Rectal smooth muscle tissue (tissue), 1 donor: Measurements from ENCODE around the gene NLRP3.

Source experiments
- H3K27ac ChIP-seq: one replicate; pipeline ENCODE4 v1.7.0; 2013; ENCODE audit warnings: low read depth, low read length, inconsistent platforms
- H3K27me3 ChIP-seq: one replicate; pipeline ENCODE4 v1.7.0; 2013; ENCODE audit warnings: low read length; ENCODE audit not compliant: control insufficient read depth, insufficient read depth
- H3K36me3 ChIP-seq: one replicate; pipeline ENCODE4 v1.7.0; 2013; ENCODE audit warnings: low read length; ENCODE audit not compliant: control insufficient read depth, insufficient read depth
- H3K4me1 ChIP-seq: one replicate; pipeline ENCODE4 v1.7.0; 2013; ENCODE audit warnings: low read length; ENCODE audit not compliant: control insufficient read depth, insufficient read depth
- H3K4me3 ChIP-seq: one replicate; pipeline ENCODE4 v1.7.0; 2013; ENCODE audit warnings: low read length
- H3K9ac ChIP-seq: one replicate; pipeline ENCODE4 v1.7.0; 2013; ENCODE audit warnings: low read length

The NLRP3 gene

DNA sequence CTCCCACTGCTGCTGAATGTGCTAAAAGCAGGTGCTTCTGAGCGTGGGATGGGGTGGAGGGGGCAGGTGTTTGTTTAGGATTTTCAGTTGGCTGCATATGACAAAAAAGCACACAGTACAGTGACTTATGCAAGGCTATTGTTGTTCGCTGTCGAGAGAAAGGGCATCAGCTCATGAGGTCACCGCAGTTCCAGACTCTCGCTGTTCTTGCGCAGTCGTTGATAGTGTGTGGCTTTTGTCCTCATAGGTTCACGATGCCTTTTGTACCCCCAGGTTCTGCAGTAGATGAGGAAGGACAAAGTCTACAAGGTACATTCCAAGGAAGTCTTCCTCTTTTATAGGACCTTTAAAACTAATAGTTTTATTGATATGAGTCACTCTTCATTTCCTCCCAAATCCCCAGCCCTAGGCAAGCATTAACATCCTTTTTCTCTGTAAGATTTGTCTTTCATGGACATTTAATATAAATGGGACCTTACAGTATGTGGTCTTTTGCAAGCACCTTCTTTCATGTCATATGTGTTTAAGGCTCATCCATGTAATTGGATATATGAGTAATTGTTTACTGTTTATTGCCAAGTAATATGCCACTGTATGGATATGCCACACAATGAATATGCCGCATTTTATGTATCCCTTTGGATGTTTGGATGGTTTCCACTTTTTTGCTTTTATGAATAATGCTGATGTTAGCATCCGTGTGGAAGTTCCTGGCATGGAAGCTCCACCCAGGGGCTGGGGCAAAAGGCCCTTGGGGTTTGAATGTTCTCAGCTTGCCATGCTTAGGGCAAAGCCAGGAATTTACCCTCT, 14.5 kb upstream of the NLRP3 start:
- no peak overlapping the region for H3K9ac ChIP-seq
- no peaks in the 10 kb centered on the region for H3K27me3 ChIP-seq
- no peaks in the 10 kb centered on the region for H3K4me1 ChIP-seq
- no peaks in the 10 kb centered on the region for H3K36me3 ChIP-seq
- no peak overlapping the region for H3K4me3 ChIP-seq
- H3K27ac ChIP-seq = no peak overlapping the region

DNA sequence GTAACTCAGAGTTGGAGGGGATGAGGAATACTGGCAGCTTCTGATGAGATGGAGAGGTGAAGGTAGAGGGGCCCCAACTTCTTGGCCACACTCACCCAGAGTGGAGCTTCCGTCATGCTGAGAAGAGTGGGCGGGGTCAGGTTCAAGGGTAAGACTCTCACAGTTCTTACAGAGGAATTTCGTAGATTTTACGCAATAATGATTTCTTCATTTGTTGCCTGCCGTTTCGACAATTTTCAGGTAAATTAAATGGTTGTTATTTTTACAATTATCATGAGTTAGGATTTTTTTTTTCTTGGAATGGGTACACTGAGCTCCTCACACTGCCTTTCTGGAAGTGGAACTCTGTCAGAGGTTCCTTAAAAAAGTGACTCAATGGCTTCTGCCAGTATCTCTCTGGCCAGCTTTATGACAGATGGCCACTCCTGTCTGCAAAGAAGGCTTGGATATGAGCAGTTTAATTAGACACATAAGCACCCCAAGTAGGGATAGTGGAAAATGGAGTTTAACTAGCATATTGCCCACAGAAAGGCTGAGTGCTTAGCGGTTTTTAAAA, 13.8 kb upstream of the NLRP3 start:
- Histone ChIP-seq H3K4me1 (no peaks in the 10 kb centered on the region), H3K27me3 (no peaks in the 10 kb centered on the region), H3K9ac (no peak overlapping the region), H3K27ac (no peak overlapping the region), H3K4me3 (no peak overlapping the region), H3K36me3 (no peaks in the 10 kb centered on the region)

DNA sequence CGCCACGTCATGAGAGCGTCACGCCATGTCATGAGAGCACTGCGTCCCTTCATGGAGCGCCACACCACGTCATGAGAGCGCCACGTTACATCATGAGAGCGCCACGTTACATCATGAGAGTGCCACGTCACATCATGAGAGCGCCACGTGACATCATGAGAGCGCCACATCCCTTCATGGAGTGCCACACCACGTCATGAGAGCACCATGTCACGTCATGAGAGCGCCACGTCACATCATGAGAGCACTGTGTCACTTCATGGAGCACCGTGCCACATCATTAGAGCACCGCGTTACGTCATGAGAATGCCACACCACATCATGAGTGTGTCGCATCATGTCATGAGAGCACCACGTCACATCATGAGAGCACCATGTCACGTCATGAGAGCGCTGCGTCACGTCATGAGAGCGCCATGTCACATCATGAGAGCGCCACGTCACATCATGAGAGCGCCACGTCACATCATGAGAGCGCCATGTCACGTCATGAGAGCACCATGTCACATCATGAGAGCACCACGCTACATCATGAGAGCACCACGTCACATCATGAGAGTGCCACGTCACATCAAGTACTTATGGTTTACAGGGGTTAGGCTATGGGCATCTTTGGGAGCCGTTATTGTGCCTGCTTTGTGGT, 9.8 kb upstream of the NLRP3 start:
- no peaks in the 10 kb centered on the region for H3K27me3 ChIP-seq

DNA sequence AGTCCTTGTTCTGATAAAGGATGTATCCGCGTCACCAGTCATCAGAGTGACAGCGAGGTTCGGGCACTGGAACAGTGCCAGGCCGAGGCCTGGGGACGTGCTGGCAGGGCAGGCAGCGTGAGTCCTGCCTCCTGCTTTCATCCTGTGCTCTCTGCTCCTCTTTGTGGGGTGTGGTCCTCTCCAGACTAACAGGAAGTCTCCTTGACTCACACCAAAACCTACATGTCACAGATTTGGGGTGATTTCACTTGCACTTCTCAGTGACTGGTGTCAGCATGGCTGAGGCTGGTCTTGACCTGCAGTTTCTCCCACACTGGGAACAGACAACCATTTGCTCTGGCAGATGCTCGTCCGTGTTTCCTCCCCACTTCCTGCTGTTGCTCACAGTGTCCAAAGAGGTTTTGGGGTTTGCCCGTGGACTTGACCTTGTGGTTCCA, 8.8 kb upstream of the NLRP3 start:
- no peaks in the 10 kb centered on the region for H3K27me3 ChIP-seq
- no peak overlapping the region for H3K27ac ChIP-seq
- no peak overlapping the region for H3K4me3 ChIP-seq
- no peak overlapping the region for H3K9ac ChIP-seq
- no peaks in the 10 kb centered on the region for H3K36me3 ChIP-seq
- no peaks in the 10 kb centered on the region for H3K4me1 ChIP-seq

More for the DNA sequence above, 9.8 kb upstream of the NLRP3 start:
- H3K4me3 ChIP-seq = no peak overlapping the region
- H3K36me3 ChIP-seq = no peaks in the 10 kb centered on the region
- H3K27ac ChIP-seq = no peak overlapping the region
- no peak overlapping the region for H3K9ac ChIP-seq
- H3K4me1 ChIP-seq = no peaks in the 10 kb centered on the region

DNA sequence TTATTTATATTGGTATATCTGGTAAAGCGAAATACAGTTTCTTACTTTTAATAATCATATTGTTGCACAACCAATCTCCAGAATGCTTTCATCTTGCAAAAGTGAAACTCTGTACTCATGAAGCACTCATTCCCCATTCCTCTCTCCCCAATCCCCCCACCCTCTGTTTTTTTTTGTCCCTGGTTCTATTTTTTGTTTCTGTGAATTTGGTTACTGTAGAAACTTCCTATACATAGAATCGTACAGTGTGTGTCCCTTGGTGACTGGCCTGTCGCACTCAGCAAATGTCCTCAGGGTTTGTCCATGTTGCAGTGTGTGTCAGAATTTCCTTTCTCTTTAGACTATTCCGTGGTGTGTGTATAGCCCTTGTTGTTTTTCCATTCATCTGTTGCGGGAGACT, 7.9 kb upstream of the NLRP3 start:
- no peaks in the 10 kb centered on the region for H3K27me3 ChIP-seq
- no peaks in the 10 kb centered on the region for H3K4me1 ChIP-seq
- H3K9ac ChIP-seq = no peak overlapping the region
- no peak overlapping the region for H3K27ac ChIP-seq
- H3K4me3 ChIP-seq = no peak overlapping the region
- no peaks in the 10 kb centered on the region for H3K36me3 ChIP-seq

DNA sequence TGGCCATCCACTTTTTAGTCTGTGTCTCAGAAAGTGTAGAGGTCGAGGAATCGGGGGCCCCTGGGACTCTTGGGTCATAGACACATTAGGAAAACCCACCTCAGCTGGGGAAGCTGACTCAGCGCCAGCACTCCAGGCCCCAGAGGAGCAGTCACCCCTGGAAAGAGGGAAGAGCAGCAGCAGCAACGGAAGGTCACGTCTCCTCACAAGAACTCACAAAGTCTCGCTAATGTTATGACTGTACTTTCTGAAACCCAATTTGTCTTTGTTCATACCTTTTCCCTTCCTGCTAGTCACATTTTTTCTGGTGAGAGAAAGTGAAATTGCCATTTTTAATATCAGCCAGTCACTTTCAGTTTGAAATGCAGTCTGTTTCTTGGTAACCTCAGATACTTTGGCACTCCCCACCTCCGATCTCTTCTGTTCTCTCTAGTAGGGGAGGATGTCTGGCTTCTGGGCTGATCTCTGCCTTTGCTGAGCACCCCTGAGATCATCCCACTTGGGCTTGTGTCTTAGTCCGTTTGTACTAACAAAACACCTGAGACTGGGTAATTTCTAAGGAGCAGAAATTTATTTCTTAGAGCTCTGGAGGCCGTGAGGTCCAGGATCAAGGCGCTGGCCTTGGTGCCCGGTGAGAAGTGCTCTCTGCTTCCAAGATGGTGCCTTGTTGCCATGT, 6.0 kb upstream of the NLRP3 start:
- no peak overlapping the region for H3K4me3 ChIP-seq

DNA sequence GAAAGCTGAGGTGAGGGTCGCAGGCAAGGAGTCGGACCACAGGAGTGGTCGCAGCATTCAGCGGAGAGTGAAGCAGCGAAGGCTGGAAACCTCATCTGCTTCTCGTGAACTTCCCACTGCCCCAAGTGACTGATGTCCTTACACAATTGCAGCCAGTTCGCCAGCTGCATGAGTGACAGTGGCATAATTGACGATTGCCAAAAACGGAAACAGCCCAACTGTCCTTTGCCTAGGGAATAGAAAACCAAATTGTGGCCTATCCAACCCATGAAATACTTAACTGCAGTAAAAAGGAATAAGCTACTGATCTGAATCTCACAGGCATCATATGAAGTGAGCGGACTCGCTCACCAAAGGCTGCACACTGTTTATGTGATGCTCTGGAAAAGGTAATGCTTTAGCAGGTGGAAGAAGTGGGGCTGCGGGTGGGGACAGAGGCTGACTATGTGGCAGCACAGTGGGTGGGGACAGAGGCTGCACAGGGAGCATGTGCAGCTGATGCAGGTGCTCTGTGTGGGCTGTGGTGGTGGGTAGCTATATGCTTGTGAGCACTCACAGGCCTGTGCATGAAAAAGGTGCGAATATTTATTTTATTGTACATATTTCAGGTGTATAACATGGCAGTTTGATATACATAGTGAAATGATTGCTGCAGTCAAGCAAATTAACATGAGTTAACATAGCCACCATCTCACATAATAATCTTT, 4.2 kb upstream of the NLRP3 start:
- Histone ChIP-seq H3K27ac (no peak overlapping the region), H3K4me1 (no peaks in the 10 kb centered on the region), H3K9ac (no peak overlapping the region), H3K36me3 (no peaks in the 10 kb centered on the region), H3K4me3 (no peak overlapping the region), H3K27me3 (no peaks in the 10 kb centered on the region)

More for the DNA sequence above, 6.0 kb upstream of the NLRP3 start:
- Histone ChIP-seq H3K4me1 (no peaks in the 10 kb centered on the region), H3K27ac (no peak overlapping the region), H3K9ac (no peak overlapping the region), H3K36me3 (no peaks in the 10 kb centered on the region), H3K27me3 (no peaks in the 10 kb centered on the region)

DNA sequence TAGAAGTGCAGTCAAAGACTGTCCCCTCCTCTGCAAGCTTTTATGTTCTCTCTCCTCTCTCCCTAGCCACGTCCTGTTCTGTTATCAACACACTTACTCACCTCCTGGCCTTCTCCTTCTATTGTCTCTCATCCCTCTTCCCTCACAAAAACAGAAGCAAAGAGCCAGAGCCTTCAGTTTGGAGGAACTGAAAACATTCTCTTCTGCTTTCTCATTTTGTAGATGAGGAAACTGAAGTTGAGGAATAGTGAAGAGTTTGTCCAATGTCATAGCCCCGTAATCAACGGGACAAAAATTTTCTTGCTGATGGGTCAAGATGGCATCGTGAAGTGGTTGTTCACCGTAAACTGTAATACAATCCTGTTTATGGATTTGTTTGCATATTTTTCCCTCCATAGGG, 1.9 kb downstream of the NLRP3 start:
- Histone ChIP-seq H3K4me1 (no peaks in the 10 kb centered on the region), H3K27ac (no peak overlapping the region), H3K36me3 (no peaks in the 10 kb centered on the region), H3K27me3 (peaks cover 2% of the 10 kb centered on the region), H3K4me3 (no peak overlapping the region), H3K9ac (no peak overlapping the region)

DNA sequence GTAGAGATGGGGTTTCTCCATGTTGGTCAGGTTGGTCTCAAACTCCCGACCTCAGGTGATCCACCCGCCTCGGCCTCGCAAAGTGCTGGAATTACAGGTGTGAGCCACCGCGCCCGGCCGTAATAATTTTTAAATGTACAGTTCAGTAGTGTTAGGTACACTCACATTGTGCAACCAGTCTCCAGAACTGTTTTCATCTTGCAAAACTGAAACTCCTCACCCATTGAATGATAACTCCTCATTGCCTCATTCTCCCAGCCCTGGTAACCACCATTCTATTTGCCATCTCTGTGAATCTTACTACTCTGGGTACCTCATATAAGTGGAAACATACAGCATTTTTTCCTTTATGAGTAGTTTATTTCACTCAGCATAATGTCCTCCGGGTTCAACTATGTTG, 3.4 kb downstream of the NLRP3 start:
- H3K36me3 ChIP-seq = no peaks in the 10 kb centered on the region
- H3K9ac ChIP-seq = no peak overlapping the region
- no peak overlapping the region for H3K27ac ChIP-seq
- peaks cover 2% of the 10 kb centered on the region for H3K27me3 ChIP-seq
- H3K4me1 ChIP-seq = no peaks in the 10 kb centered on the region
- no peak overlapping the region for H3K4me3 ChIP-seq

DNA sequence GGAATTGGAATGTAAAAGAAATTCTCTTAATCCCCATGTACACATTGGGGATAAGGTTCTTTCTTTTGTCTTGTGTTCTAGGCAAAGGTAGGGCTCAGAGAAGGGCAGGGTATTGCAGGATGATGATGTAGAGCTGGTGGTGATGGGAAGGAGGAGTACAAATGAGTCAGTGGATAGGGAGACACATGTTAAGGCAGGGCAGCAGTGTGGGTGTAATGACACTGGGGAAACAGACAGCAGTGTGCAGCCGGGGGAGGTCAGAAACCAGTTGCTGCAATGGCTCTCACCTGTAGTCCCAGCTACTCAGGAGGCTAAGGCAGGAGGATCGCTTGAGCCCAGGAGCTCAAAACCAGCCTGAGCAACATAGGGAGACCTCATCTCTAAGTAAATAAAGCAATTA, 5.1 kb downstream of the NLRP3 start:
- Histone ChIP-seq H3K4me3 (no peak overlapping the region), H3K27ac (no peak overlapping the region)

DNA sequence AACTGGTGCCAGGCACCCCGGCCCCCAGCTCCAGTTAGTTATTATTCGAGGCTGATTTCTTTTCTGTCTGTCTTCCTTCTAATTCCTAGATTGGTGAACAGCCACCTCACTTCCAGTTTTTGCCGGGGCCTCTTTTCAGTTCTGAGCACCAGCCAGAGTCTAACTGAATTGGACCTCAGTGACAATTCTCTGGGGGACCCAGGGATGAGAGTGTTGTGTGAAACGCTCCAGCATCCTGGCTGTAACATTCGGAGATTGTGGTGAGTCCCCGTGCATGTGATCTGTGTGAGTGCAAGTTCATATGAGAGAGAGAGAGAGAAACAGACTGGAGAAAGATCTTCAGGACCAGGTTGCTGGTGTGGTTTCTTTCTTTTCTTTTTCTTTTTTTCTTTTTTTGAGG, 13.5 kb downstream of the NLRP3 start:
- Histone ChIP-seq H3K4me1 (no peaks in the 10 kb centered on the region), H3K9ac (no peak overlapping the region), H3K36me3 (no peaks in the 10 kb centered on the region), H3K27me3 (no peaks in the 10 kb centered on the region), H3K27ac (no peak overlapping the region), H3K4me3 (no peak overlapping the region)

More for the DNA sequence above, 5.1 kb downstream of the NLRP3 start:
- no peak overlapping the region for H3K9ac ChIP-seq
- no peaks in the 10 kb centered on the region for H3K36me3 ChIP-seq
- H3K27me3 ChIP-seq = peaks cover 2% of the 10 kb centered on the region
- H3K4me1 ChIP-seq = no peaks in the 10 kb centered on the region

DNA sequence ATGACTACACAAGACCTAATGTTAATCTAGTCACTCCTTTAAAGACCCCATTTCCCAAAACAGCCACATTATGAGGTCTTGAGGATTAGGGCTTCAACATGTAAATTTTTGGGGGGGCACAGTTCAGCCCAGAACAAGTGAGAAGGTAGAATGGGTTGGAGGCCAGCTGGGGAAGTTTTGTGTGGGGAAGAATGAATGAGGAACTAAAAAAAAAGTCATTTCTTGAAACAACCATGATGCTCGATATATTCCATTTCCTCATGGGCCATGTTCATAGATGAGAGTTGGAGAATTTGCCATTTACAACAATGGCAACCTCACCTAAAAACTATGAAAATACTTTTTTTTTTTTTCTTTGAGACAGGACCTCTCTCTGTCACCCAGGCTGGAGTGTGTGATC, 14.5 kb downstream of the NLRP3 start:
- Histone ChIP-seq H3K4me1 (no peaks in the 10 kb centered on the region), H3K36me3 (no peaks in the 10 kb centered on the region), H3K27ac (no peak overlapping the region), H3K9ac (no peak overlapping the region), H3K4me3 (no peak overlapping the region), H3K27me3 (no peaks in the 10 kb centered on the region)
